GM12891 (cell line): ENCODE measurements around the gene B3GNT8.
A peak's percentile ranks its signal among the peaks of the same experiment; 100 is the strongest.

Experiments
- DNase-seq: peaks from one replicate; pipeline ENCODE4 v3.0.0; 2011; ENCODE audit warnings: low spot score; ENCODE audit not compliant: insufficient read length
- FAIRE-seq: peaks from 2 replicates; lab custom pipeline; 2011; peaks lifted over from hg19 to GRCh38; lab: Jason Lieb, UNC
- PAX5 ChIP-seq: IDR thresholded peaks from 2 replicates; pipeline ENCODE4 v1.6.1; 2011; ENCODE audit warnings: low read length, moderate library complexity, mild to moderate bottlenecking; ENCODE audit not compliant: insufficient read depth, severe bottlenecking
- POLR2A ChIP-seq: IDR thresholded peaks from 2 replicates; pipeline ENCODE4 v1.6.1; 2011; ENCODE audit warnings: low read depth, low read length, control low read depth
- POLR2AphosphoS5 ChIP-seq: IDR thresholded peaks from 2 replicates; pipeline ENCODE4 v1.6.1; 2011; ENCODE audit warnings: low read depth, low read length, control low read depth
- POU2F2 ChIP-seq: IDR thresholded peaks from 2 replicates; pipeline ENCODE4 v1.6.1; 2011; ENCODE audit warnings: low read depth, mild to moderate bottlenecking, control low read depth, low read length, moderate library complexity
- SPI1 ChIP-seq: IDR thresholded peaks from 2 replicates; pipeline ENCODE4 v1.6.1; 2011; ENCODE audit warnings: low read depth, low read length, control low read depth
- TAF1 ChIP-seq: IDR thresholded peaks from 2 replicates; pipeline ENCODE4 v1.6.1; 2011; ENCODE audit warnings: low read depth, low read length, control low read depth

Gene B3GNT8

DNA sequence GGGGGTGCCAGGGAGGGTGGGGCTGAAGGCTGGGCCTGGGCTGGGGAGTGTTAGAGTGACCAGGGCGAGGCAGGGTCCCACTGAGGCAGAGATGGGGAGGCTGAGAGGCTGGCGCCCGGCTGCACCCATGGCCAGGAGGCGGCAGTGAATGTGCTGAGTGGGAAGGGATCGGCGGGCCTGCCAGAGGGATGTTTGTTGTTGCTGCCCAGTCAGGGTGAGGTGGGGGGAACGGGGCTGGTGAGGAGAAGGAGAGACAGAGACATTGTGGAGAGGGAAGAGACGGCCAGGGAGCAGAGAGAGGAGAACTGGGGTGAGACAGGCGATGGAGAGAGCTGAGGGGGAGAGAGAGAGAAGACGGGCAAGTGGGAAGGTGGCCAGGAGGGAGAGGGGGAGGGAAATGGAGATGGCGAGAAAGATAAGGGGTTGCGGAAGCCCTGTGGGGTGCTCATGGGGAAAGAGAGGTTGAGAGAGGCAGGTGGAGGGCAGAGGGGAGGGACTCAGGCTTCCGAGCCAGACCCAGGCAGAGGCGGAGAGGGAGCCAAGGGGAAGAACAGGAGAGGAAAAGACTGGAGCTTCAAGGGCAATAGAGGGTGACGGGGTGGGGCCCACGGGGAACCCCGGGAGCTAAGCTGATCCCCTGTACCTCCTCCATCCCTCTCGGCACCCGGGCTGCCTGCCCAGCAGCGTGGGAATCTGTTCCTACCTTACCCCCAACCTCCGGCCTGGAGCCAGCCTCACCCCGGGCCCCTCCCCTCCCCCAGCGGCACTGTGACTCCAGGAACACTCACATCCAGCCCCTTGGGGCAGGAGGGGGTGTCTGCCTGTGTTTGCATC, 690 bp upstream of the B3GNT8 start:
- FAIRE-seq (no peak), DNase-seq (no peak)

DNA sequence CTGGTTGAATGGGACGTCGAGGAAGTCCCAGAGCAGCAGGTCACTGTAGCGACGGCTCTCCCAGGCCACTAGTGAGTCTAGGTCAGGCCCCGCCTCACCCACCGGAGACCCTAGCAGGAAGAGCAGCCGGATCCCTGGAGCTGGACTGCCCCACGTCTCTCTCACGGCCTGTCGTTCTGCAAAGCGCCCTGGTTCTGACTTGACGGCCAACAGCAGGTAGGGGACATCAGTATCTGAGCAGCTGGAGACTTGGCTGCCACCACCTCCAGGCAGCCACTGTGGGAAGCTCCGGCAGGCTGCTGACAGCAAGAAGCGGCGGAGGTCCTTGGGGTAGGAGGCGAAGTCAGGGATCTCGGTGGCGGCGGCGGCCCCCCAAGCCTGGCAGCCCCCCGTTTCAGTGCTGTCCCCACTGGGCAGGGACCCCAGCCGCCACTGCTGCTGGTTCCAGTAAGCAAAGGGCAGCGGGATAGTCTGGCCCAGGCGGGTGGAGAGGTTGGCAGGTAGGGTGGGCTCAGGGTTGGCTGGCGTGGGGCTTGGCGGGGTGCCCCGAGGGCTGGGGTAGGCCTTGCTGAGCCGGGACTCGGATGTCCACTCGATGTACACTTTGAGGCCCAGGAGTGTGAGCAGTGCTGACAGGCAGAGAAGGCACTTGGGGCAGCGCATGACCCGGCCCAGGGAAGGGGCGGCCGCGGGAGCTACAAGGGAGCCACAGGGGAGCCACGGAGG, 895 bp downstream of the B3GNT8 start:
- no peak for FAIRE-seq
- no peak for DNase-seq
- TF ChIP-seq POLR2A = no peak
- no peak for TF ChIP-seq PAX5
- no peak for TF ChIP-seq SPI1
- no peak for TF ChIP-seq POU2F2
- no peak for TF ChIP-seq TAF1
- TF ChIP-seq POLR2AphosphoS5 = no peak

More for the DNA sequence above, 690 bp upstream of the B3GNT8 start:
- TF ChIP-seq POLR2AphosphoS5 = peak; percentile 21; the same call in 1 of the 2 replicates
- TF ChIP-seq TAF1 = no peak

- no peak for TF ChIP-seq POU2F2
- no peak for TF ChIP-seq TAF1
- no peak for TF ChIP-seq SPI1
- no peak for TF ChIP-seq POLR2AphosphoS5
- no peak for TF ChIP-seq PAX5
- no peak for TF ChIP-seq POLR2A
- FAIRE-seq = no peak
- DNase-seq = no peak
Observed at GRCh38 chr19:41425174-41426115, 1.7 kb downstream of the B3GNT8 start.

- DNase-seq = no peak
- FAIRE-seq = no peak
- TF ChIP-seq POLR2A (no peak), POLR2AphosphoS5 (no peak), TAF1 (no peak), SPI1 (no peak), POU2F2 (no peak), PAX5 (no peak)
Observed at GRCh38 chr19:41424335-41425173, 2.6 kb downstream of the B3GNT8 start.

- no peak for DNase-seq
- TF ChIP-seq POLR2A (no peak), TAF1 (no peak), POU2F2 (no peak), PAX5 (no peak), SPI1 (no peak), POLR2AphosphoS5 (no peak)
- no peak for FAIRE-seq
Observed at GRCh38 chr19:41422955-41423354, 4.2 kb downstream of the B3GNT8 start.

GRCh38 chr19:41422456-41422855, 4.7 kb downstream of the B3GNT8 start:
- DNase-seq = no peak
- FAIRE-seq = no peak
- no peak for TF ChIP-seq PAX5

GRCh38 chr19:41421973-41422372, 5.2 kb downstream of the B3GNT8 start:
- TF ChIP-seq POU2F2 = no peak
- no peak for TF ChIP-seq SPI1
- no peak for TF ChIP-seq PAX5
- TF ChIP-seq TAF1 = no peak
- no peak for TF ChIP-seq POLR2A
- TF ChIP-seq POLR2AphosphoS5 = no peak
- FAIRE-seq (no peak), DNase-seq (no peak)

GRCh38 chr19:41421314-41421713, 5.9 kb downstream of the B3GNT8 start:
- FAIRE-seq (no peak), DNase-seq (no peak)
- no peak for TF ChIP-seq POLR2A
- no peak for TF ChIP-seq TAF1
- TF ChIP-seq SPI1 = no peak
- no peak for TF ChIP-seq POLR2AphosphoS5
- TF ChIP-seq PAX5 = no peak
